Esophagus muscularis mucosa (tissue), 4 donors: ENCODE measurements around the gene ST3GAL6. TPM values are rescaled to one million over a fixed set of nuclear protein-coding genes. Genes with fewer than 3 reads are reported as not detected.

Source experiments
- DNase-seq: peaks from one replicate; pipeline ENCODE4 v3.0.0-alpha.2; 2017; ENCODE audit errors: extremely low spot score
- H3K27ac ChIP-seq, 4 donors: fragments of 200-600 bp; sonication (generic); replicated peaks in 1 of 4; 1 replicate in 3 of 4; 2 replicates in 1 of 4; pipeline ENCODE4 v1.5.1; 2016 to 2019; ENCODE audit warnings: mild to moderate bottlenecking in 1 of 4
- H3K27me3 ChIP-seq, 4 donors: fragments of 200-600 bp; sonication (generic); one replicate each; pipeline versions ENCODE4 v1.5.1 to v1.6.0; 2016 to 2019
- H3K36me3 ChIP-seq, 4 donors: fragments of 200-600 bp; sonication (generic); one replicate each; pipeline ENCODE4 v1.5.1; 2016 to 2019
- H3K4me1 ChIP-seq, 4 donors: fragments of 200-600 bp; sonication (generic); one replicate each; pipeline ENCODE4 v1.5.1; 2016 to 2019
- H3K4me3 ChIP-seq, 4 donors: fragments of 200-600 bp; sonication (generic); 1 replicate in 2 of 4; 2 replicates in 2 of 4; pipeline ENCODE4 v1.5.1; 2016 to 2019; ENCODE audit warnings: mild to moderate bottlenecking in 4 of 4, moderate library complexity in 1 of 4
- H3K9me3 ChIP-seq, 4 donors: fragments of 200-600 bp; sonication (generic); 1 replicate in 3 of 4; 2 replicates in 1 of 4; pipeline ENCODE4 v1.5.1; 2016 to 2019
- CTCF ChIP-seq, 3 experiments: fragments of 200-600 bp in 2 of 3; fragments of 450-650 bp in 1 of 3; sonication (generic) in 2 of 3; IDR thresholded peaks; one replicate each; pipeline ENCODE4 v1.5.1; 2017 to 2019; ENCODE audit warnings: antibody characterized with exemption in 3 of 3, mild to moderate bottlenecking in 2 of 3, moderate library complexity in 1 of 3
- EP300 ChIP-seq: sonication (generic); formaldehyde crosslinking; IDR thresholded peaks from one replicate; pipeline ENCODE4 v1.6.1; 2017; ENCODE audit warnings: antibody characterized with exemption
- POLR2A ChIP-seq: fragments of 450-650 bp; IDR thresholded peaks from one replicate; pipeline ENCODE4 v1.6.1; 2017; ENCODE audit warnings: antibody characterized with exemption, moderate library complexity, mild to moderate bottlenecking, low read depth
- POLR2AphosphoS5 ChIP-seq, 2 donors: sonication (generic); formaldehyde crosslinking; IDR thresholded peaks; one replicate each; pipeline ENCODE4 v1.6.1; 2017; ENCODE audit warnings: antibody characterized with exemption in 2 of 2
- whole genome bisulfite sequencing: methylation state at CpG from one replicate; pipeline ENCODE4 v1.1.5; 2018; 5-methylcytosine and 5-hydroxymethylcytosine counted together
- intact Hi-C: fragments of 100-400 bp; cut with DNase I; formaldehyde crosslinking; loops from one replicate; pipeline ENCODE4 v1.15.1; 2023
- total RNA-seq, 4 donors: library from RNA; depleted of rRNA; stranded (reverse); fragments of >200 nt; gene quantifications; one replicate each; pipeline versions ENCODE4 v1.1.0 to v1.2.1, GENCODE V29; 2016

The ST3GAL6 gene
- total RNA-seq, 4 donors from 2014 or later: 3.3 to 10.8 (median 4.6) TPM

- no peaks in the 10 kb centered on the region for H3K27me3 ChIP-seq
- no peak overlapping the region for H3K27ac ChIP-seq
- no peak overlapping the region for H3K4me3 ChIP-seq
- DNase-seq: no peak
- H3K36me3 ChIP-seq: no peaks in the 10 kb centered on the region
- no peaks in the 10 kb centered on the region for H3K9me3 ChIP-seq
- TF ChIP-seq EP300 (no peak), POLR2A (no peak), CTCF (IDR thresholded peaks at IDR 0.05) (no peak), POLR2AphosphoS5 (IDR thresholded peaks at IDR 0.05) (no peak)
- peaks cover 0 to 15% (median 0%) of the 10 kb centered on the region in 4 donors for H3K4me1 ChIP-seq
- 86% methylated on average over 4 of the region's 4 CpGs for WGBS
- intact Hi-C loops: no loop called here
Observed at GRCh38 chr3:98746882-98747281, 16.3 kb upstream of the ST3GAL6 start.

- H3K27ac ChIP-seq: no peak overlapping the region
Observed at GRCh38 chr3:98750276-98750919, 12.7 kb upstream of the ST3GAL6 start.

GRCh38 chr3:98754483-98754882 lies 8.7 kb upstream of the ST3GAL6 start:
- Histone ChIP-seq H3K4me1 (peaks cover 0 to 4% (median 0%) of the 10 kb centered on the region in 4 donors), H3K36me3 (no peaks in the 10 kb centered on the region), H3K27me3 (no peaks in the 10 kb centered on the region), H3K9me3 (no peaks in the 10 kb centered on the region), H3K4me3 (no peak overlapping the region), H3K27ac (no peak overlapping the region)
- WGBS: 80% methylated on average over 3 of the region's 3 CpGs
- no peak for DNase-seq
- TF ChIP-seq EP300 (no peak), CTCF (IDR thresholded peaks at IDR 0.05) (no peak), POLR2A (no peak), POLR2AphosphoS5 (IDR thresholded peaks at IDR 0.05) (no peak)
- intact Hi-C loops: no loop called here

More at GRCh38 chr3:98750276-98750919, 12.7 kb upstream of the ST3GAL6 start:
- 100% methylated on average over 1 of the region's 1 CpG for WGBS
- Histone ChIP-seq H3K4me3 (no peak overlapping the region), H3K27me3 (no peaks in the 10 kb centered on the region), H3K9me3 (no peaks in the 10 kb centered on the region), H3K36me3 (no peaks in the 10 kb centered on the region), H3K4me1 (peaks cover 0 to 12% (median 0%) of the 10 kb centered on the region in 4 donors)
- DNase-seq: no peak
- intact Hi-C loops: no loop called here
- TF ChIP-seq POLR2A (no peak), EP300 (no peak), POLR2AphosphoS5 (IDR thresholded peaks at IDR 0.05) (no peak), CTCF (IDR thresholded peaks at IDR 0.05) (no peak)

- DNase-seq: no peak
- no peaks in the 10 kb centered on the region for H3K9me3 ChIP-seq
- H3K4me3 ChIP-seq: no peak overlapping the region
- H3K36me3 ChIP-seq: no peaks in the 10 kb centered on the region
- TF ChIP-seq POLR2A: no peak
- TF ChIP-seq EP300: no peak
- no peak for TF ChIP-seq POLR2AphosphoS5 (IDR thresholded peaks at IDR 0.05)
- TF ChIP-seq CTCF (IDR thresholded peaks at IDR 0.05): no peak
- 68% methylated on average over 4 of the region's 4 CpGs for WGBS
- H3K27me3 ChIP-seq: no peaks in the 10 kb centered on the region
- no peak overlapping the region for H3K27ac ChIP-seq
- intact Hi-C loops: no loop called here
- H3K4me1 ChIP-seq: peaks cover 0 to 4% (median 0%) of the 10 kb centered on the region in 4 donors
Observed at GRCh38 chr3:98755601-98756000, 7.5 kb upstream of the ST3GAL6 start.

- TF ChIP-seq POLR2AphosphoS5 (IDR thresholded peaks at IDR 0.05) (no peak), CTCF (IDR thresholded peaks at IDR 0.05) (no peak), EP300 (no peak), POLR2A (no peak)
- intact Hi-C loops: no loop called here
- H3K27me3 ChIP-seq: no peaks in the 10 kb centered on the region
- peaks cover 10 to 27% (median 19%) of the 10 kb centered on the region in 4 donors for H3K4me1 ChIP-seq
- H3K36me3 ChIP-seq: no peaks in the 10 kb centered on the region
- no peak overlapping the region for H3K27ac ChIP-seq
- DNase-seq: no peak
- no peaks in the 10 kb centered on the region for H3K9me3 ChIP-seq
- H3K4me3 ChIP-seq: no peak overlapping the region
- 92% methylated on average over 2 of the region's 2 CpGs for WGBS
Observed at GRCh38 chr3:98759629-98760028, 3.5 kb upstream of the ST3GAL6 start.
